Measurements from ENCODE around the gene PCSK5. TPM values are rescaled to one million over a fixed set of nuclear protein-coding genes. Genes with fewer than 3 reads are reported as not detected.
"Not testable (repeated sequence)": the region's sequence is repeated elsewhere in the genome, so short reads cannot be mapped to it uniquely, and the experiment has no call there.

PCSK5 gene
- polyA plus RNA-seq, 4 donors, result 15.1 to 19.0 (median 16.8) TPM

GRCh38 chr9:76338418-76338817 lies 447.9 kb downstream of the PCSK5 start:
- DNase-seq (ENCODE audit: low read depth in 4 of 4, low spot score in 3 of 4), result no peak

- DNase-seq (ENCODE audit: low read depth in 4 of 4, low spot score in 3 of 4), result no peak
These were observed 451.1 kb downstream of the PCSK5 start for GRCh38 chr9:76341616-76342015.

- no peak for DNase-seq (ENCODE audit: low read depth in 4 of 4, low spot score in 3 of 4)
These were observed 451.7 kb downstream of the PCSK5 start for GRCh38 chr9:76342201-76342600.

GRCh38 chr9:76342858-76343257 lies 452.4 kb downstream of the PCSK5 start:
- no peak for DNase-seq (ENCODE audit: low read depth in 4 of 4, low spot score in 3 of 4)

GRCh38 chr9:76349865-76350264 lies 459.4 kb downstream of the PCSK5 start:
- no peak for DNase-seq (ENCODE audit: low read depth in 4 of 4, low spot score in 3 of 4)

- no peak for DNase-seq (ENCODE audit: low read depth in 4 of 4, low spot score in 3 of 4)
These were observed 460.5 kb downstream of the PCSK5 start for GRCh38 chr9:76351006-76351405.

GRCh38 chr9:76352026-76352620 lies 461.6 kb downstream of the PCSK5 start:
- no peak for DNase-seq (ENCODE audit: low read depth in 4 of 4, low spot score in 3 of 4)

- DNase-seq (ENCODE audit: low read depth in 4 of 4, low spot score in 3 of 4), result no peak
These were observed 462.8 kb downstream of the PCSK5 start for GRCh38 chr9:76353280-76353679.

- no peak for DNase-seq (ENCODE audit: low read depth in 4 of 4, low spot score in 3 of 4)
These were observed 463.7 kb downstream of the PCSK5 start for GRCh38 chr9:76354221-76354620.

GRCh38 chr9:76355886-76356285 lies 465.4 kb downstream of the PCSK5 start:
- no peak for DNase-seq (ENCODE audit: low read depth in 4 of 4, low spot score in 3 of 4)

- no peak for DNase-seq (ENCODE audit: low read depth in 4 of 4, low spot score in 3 of 4)
These were observed 467.1 kb downstream of the PCSK5 start for GRCh38 chr9:76357555-76357954.

GRCh38 chr9:76358628-76359280 lies 468.3 kb downstream of the PCSK5 start:
- DNase-seq (ENCODE audit: low read depth in 4 of 4, low spot score in 3 of 4), result no peak

- no peak for DNase-seq (ENCODE audit: low read depth in 4 of 4, low spot score in 3 of 4)
These were observed 468.9 kb downstream of the PCSK5 start for GRCh38 chr9:76359365-76359764.

GRCh38 chr9:76359766-76360165 lies 469.3 kb downstream of the PCSK5 start:
- no peak for DNase-seq (ENCODE audit: low read depth in 4 of 4, low spot score in 3 of 4)

GRCh38 chr9:76362332-76363031 lies 472.0 kb downstream of the PCSK5 start:
- not testable (repeated sequence) for DNase-seq (ENCODE audit: low read depth in 4 of 4, low spot score in 3 of 4)

- DNase-seq (ENCODE audit: low read depth in 4 of 4, low spot score in 3 of 4), result no peak
These were observed 472.5 kb downstream of the PCSK5 start for GRCh38 chr9:76363032-76363395.

- DNase-seq (ENCODE audit: low read depth in 4 of 4, low spot score in 3 of 4), result no peak
These were observed 474.6 kb downstream of the PCSK5 start for GRCh38 chr9:76365028-76365427.

- DNase-seq (ENCODE audit: low read depth in 4 of 4, low spot score in 3 of 4), result no peak
These were observed 475.8 kb downstream of the PCSK5 start for GRCh38 chr9:76366275-76366674.

GRCh38 chr9:76369583-76369982 lies 479.1 kb downstream of the PCSK5 start:
- DNase-seq (ENCODE audit: low read depth in 4 of 4, low spot score in 3 of 4), result peak; percentile 61 to 82 (median 66)

GRCh38 chr9:76370396-76371023 lies 480.0 kb downstream of the PCSK5 start:
- no peak for DNase-seq (ENCODE audit: low read depth in 4 of 4, low spot score in 3 of 4)

GRCh38 chr9:76371901-76372300 lies 481.4 kb downstream of the PCSK5 start:
- no peak for DNase-seq (ENCODE audit: low read depth in 4 of 4, low spot score in 3 of 4)

GRCh38 chr9:76372336-76372735 lies 481.9 kb downstream of the PCSK5 start:
- DNase-seq (ENCODE audit: low read depth in 4 of 4, low spot score in 3 of 4), result no peak
